Stimulated activated CD4-positive, alpha-beta T cell treated with anti-CD3 and anti-CD28 coated beads, Interleukin-12 subunit alpha, Interleukin-12 subunit beta, amount 100 ng/mL, for 24 hours (primary cell): ENCODE results near the gene UBXN7.
"Not testable (repeated sequence)": the region's sequence is repeated elsewhere in the genome, so short reads cannot be mapped to it uniquely, and the experiment has no call there.

Source experiments
- DNase-seq, 2 experiments: peaks; one replicate each; pipeline ENCODE4 v3.0.0-alpha.2; 2020; ENCODE audit warnings: low read depth in 2 of 2

The UBXN7 gene

GRCh38 chr3:196355668-196356067 is 76.6 kb downstream of the UBXN7 start:
- no peak for DNase-seq

GRCh38 chr3:196354132-196354531 is 78.1 kb downstream of the UBXN7 start:
- no peak for DNase-seq

DNA sequence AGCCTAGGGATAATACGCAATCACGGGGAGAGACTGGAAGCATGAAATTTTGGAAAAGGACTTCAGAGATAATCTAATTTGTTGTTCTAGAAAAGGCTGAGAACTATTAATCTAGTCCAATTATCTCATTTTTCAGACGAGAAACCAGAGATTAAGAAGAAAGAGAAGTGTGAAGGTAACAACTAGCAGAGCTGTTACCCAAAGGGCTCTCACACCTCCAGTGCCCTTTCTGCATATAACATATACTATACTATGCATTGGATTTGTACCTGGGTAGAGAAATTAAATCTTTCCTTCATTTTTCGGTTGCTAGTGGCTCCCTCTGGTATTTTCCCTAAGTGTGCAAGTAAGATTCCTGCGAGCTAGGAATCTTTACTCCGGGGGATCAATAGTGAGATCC is 80.7 kb downstream of the UBXN7 start:
- no peak for DNase-seq

DNA sequence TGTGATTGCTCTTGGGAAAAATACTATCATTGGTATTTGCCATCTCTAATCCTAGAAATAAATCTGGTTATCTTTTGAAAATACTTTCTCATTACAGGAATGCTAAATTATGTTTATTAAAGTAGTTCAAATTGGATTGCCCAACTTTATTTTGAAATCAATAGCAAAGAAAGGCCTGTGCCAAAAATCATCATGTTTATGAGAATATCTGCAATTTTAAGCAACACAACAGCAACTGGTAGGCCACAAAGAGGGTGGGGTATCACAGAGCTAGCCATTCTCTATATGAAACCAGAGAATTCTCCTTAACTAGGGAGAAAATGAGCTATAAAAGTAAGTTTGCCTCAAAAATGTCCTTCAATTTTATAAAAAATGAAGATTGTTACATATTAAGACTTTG is 82.2 kb downstream of the UBXN7 start:
- no peak for DNase-seq

- no peak for DNase-seq
Observed at GRCh38 chr3:196348698-196349097, 83.5 kb downstream of the UBXN7 start.

DNA sequence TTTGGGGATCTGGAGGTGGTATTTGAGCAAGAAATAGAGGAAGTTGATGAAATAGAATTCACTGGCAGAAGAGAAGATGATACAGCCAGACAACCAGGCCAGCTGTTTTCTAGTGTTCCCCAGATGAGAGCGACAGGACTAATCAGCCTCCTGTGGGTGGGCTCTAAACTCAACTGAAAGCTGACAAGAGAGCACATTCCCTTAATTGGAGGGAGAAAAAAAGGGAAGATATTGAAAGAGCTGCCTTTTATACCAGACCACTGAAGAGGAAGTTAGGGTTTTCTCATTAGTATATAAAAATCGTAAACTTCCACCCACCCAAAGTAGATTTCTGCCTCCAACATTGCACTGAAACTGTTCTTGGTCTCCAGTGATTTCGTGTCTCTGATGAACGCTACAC is 87.6 kb downstream of the UBXN7 start:
- DNase-seq, result no peak

- DNase-seq, result not testable (repeated sequence)
Observed at GRCh38 chr3:196343917-196344316, 88.3 kb downstream of the UBXN7 start.

DNA sequence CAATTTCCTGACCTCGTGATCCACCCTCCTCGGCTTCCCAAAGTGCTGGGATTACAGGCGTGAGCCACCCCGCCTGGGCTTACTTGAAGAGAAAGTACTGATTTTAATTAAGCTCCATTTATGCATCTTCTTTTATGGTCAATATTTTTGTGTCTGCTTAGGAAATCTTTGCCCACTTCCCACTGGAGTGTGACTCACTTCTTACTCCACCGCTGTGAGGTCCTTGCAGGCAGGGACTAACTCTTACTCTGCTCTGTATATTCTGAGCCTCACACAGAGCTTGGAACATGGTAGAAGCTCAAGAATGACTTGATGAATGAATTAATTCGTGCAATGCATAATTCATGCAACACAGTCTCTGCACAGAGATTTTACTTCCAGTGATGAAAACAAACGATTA is 91.1 kb downstream of the UBXN7 start:
- no peak for DNase-seq

- DNase-seq, result no peak
Observed at GRCh38 chr3:196340466-196340865, 91.8 kb downstream of the UBXN7 start.

DNA sequence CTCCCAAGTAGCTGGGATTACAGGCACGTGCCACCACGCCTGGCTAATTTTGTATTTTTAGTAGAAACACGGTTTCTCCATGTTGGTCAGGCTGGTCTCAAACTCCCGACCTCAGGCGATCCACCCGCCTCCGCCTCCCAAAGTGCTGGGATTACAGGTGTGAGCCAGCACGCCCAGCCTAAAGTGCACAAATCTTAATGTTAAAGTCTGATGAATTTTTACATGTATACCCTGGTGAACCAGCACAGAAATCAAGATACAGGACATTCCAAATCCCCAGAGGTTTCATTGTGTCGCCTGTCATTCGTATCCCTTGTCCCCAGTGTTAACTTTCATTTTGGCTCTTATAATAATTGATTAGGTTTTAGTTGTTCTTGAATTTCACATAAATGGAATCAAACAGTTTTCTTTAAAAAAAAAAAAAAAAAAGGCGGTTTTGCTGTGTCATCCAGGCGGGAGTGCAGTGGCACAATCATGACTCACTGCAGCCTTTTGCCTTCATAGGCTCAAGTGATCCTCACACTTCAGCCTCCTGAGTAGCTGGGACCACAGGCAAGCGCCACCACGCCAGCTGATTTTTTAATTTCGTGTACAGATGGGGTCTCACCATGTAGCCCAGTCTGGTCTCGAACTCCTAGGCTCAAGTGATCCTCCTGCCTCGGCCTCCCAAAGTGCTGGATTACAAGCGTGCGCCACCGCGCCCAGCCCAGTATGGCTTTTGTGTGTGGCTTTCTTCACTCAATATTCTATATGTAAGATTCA is 92.6 kb downstream of the UBXN7 start:
- DNase-seq, result no peak

DNA sequence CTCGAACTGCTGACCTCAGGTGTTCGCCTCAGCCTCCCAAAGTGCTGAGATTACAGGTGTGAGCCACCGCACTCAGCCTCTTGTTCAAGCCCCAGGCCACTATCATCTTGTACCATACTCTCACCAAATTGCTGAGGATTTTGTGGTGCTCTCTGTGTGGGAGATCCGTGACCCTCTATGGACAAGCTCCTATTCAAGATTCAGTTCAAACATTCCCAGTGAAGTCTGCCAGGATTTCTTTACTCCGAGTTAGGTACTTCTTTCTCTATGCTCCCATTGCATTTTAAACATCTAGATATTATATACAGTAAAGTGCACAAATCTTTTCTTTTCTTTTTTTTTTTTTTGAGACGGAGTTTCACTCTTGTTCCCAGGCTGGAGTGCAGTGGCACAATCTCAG is 93.2 kb downstream of the UBXN7 start:
- DNase-seq, result no peak

- no peak for DNase-seq
Observed at GRCh38 chr3:196336319-196337145, 95.7 kb downstream of the UBXN7 start.

DNA sequence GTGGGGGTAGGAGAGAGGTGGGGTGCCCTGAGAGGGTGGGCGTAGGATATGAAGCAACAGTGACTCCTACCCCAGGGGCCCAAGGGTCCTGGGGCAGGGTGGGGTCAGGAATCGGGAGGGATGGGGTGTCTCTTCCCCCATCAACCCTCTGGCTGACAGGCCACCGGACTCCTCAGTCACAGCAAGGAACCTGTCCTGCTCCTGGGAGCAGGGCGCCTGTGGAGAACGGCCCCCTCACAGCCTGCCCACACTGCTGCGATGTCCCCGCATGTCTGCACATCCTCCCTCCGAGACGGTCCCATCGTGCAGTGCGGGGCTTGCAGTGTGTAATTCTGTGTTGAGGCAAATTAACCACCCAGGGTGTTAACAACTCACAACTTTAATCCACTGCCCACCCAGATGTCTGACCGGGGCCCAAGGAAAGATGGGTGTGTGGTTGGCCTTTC is 96.7 kb downstream of the UBXN7 start:
- DNase-seq, result no peak

DNA sequence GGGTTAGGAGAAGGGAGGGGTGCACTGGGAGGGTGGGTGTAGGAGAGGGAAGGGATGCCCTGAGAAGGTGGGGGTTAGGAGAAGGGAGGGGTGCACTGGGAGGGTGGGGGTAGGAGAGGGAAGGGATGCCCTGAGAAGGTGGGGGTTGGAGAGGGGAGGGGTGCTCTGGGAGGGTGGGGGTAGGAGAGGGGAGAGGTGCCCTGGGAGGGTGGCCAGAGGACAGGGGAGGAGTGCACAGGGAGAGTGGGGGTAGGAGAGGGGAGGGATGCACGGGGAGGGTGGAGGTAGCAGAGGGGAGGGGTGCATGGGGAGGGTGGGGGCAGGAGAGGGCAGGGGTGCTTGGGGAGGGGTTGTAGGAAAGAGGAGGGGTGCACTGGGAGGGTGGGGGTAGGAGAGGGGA is 97.2 kb downstream of the UBXN7 start:
- no peak for DNase-seq

- DNase-seq, result no peak
Observed at GRCh38 chr3:196332168-196332567, 100.1 kb downstream of the UBXN7 start.

GRCh38 chr3:196327405-196327804 is 104.8 kb downstream of the UBXN7 start:
- DNase-seq, result no peak

DNA sequence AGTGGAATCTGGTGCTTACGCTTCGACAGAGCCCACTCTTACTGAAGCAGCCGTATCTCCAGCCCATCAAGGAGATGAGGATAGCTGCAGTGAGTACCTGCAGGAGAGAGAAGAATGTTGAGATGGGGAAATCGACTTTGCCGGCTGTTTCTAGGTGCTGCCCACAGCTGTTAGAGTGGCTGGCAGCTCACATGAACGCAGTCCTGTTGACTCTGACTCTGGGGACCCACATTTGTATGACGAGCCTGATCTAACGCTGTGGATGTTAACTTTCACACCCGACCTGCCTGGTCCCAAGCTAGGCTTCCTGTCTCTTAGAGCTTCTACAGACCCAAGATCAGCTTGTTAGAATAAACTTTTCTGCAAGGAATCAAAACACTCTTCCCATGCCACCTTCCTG is 105.3 kb downstream of the UBXN7 start:
- no peak for DNase-seq

GRCh38 chr3:196323691-196324090 is 108.5 kb downstream of the UBXN7 start:
- no peak for DNase-seq

- no peak for DNase-seq
Observed at GRCh38 chr3:196323016-196323415, 109.2 kb downstream of the UBXN7 start.

DNA sequence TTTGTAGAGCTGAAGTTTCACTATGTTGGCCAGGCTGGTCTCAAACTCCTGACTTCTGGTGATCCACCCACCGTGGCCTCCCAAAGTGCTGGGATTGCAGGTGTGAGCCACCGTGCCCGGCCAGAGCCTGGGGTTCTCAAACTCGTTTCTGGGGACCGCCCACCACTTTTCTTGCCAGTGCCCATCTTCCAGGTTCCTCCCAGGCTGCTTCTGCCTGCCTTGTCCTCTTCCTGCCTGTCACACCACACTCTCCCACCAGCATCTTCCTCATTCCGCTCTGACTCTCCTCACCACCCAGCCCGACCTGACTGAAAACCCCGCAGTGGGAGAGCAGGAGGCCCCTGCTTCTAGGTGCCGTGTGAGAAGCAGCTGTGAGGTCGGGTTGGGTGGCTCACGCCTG is 111.1 kb downstream of the UBXN7 start:
- no peak for DNase-seq

DNA sequence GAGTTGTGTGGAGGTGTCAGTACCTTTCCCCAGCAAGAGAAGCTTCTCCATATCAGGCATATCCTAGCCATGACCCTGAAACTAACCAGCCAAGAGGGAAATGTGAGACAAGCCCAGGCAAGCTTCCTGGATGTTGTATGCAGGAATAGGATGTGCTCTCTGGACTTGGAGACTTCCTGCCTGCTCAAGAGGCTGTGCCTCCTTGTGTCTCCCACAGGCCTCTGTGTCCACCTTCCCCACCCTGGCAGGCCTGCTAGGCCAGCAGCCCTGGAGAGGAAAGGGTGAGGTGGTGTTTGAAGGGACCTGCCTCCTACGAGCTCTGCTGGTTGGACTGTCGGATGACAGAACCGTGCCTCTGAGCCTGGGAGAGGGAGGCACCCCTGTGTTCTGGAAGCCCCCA is 112.1 kb downstream of the UBXN7 start:
- no peak for DNase-seq

DNA sequence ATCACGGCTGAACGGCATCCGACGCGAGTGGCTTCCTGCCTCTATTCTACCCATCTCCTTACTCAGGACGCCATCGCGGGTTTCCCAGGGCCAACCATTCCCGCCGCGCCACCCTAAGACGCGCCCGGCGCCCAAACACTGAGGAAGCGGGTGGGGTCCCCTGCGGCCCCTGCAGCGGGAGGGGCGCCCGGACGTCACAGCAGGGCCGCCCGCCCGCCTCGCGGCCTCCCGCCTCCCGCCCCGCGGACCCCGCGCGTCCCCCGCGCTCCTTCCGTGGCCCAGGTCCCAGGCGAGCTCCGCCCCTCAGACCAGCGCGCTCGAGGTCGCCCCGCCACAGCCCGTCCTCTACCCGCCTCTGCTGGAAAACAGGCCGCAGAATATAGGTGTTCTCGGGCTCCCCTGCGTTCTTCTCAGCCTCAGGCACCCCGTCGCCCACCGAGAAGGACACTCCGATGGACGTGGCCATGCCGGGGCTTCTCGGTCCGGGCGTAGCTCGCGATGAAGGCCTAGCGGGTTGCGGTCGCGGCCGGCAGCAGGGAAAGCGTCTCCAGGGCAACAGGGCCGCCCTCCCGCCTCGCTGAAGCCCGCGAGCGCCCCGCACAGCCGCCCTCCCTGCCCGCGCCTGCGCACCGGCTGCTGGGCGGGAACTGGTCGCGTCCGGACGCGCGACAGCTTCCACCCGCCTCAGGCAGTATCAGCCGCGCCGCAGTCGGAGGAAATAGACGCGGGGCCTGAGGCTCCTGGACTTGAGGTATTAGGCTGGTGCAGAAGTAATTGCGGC is 114.3 kb downstream of the UBXN7 start, which contains the start of gene DYNLT2B:
TSS of gene DYNLT2B (minus strand) at position 554 of the 781 bp plus-strand sequence. CDS start at position 466, 88 bp downstream.
- DNase-seq, result peak; percentile 71 to 77
